GM23338 (cell line): ENCODE data around the gene KCNQ1OT1. TPM values are rescaled to one million over a fixed set of nuclear protein-coding genes. Genes with fewer than 3 reads are reported as not detected.

Source experiments
- ATAC-seq: fragments of 200-7000 bp; cut with Tn5 transposase; 3 replicates; pipeline ENCODE4 v1.9.1; 2020
- DNase-seq: peaks from one replicate; pipeline ENCODE4 v3.0.0-alpha.2; 2015; ENCODE audit warnings: low spot score
- H2AFZ ChIP-seq: fragments of 200-600 bp; sonication (generic); 2 replicates; pipeline ENCODE4 v1.8.0; 2016; ENCODE audit warnings: antibody characterized with exemption, mild to moderate bottlenecking, moderate library complexity
- H3F3A ChIP-seq: fragments of 200-600 bp; sonication (generic); replicated peaks from 2 replicates; pipeline ENCODE4 v1.8.0; 2017; ENCODE audit warnings: antibody characterized with exemption, mixed run types, low read depth
- H3K27ac ChIP-seq: fragments of 200-600 bp; sonication (generic); 2 replicates; pipeline ENCODE4 v1.6.1; 2016; ENCODE audit warnings: low read depth
- H3K27me3 ChIP-seq: fragments of 200-600 bp; sonication (generic); 2 replicates; pipeline ENCODE4 v1.8.0; 2016; ENCODE audit warnings: mild to moderate bottlenecking, mixed run types, moderate library complexity; ENCODE audit not compliant: insufficient read depth
- H3K36me3 ChIP-seq: fragments of 200-600 bp; sonication (generic); 2 replicates; pipeline ENCODE4 v1.8.0; 2016; ENCODE audit warnings: mild to moderate bottlenecking; ENCODE audit not compliant: insufficient read depth
- H3K4me1 ChIP-seq: fragments of 200-600 bp; sonication (generic); 2 replicates; pipeline ENCODE4 v1.8.0; 2016; ENCODE audit warnings: mild to moderate bottlenecking, moderate library complexity; ENCODE audit not compliant: insufficient read depth
- H3K4me2 ChIP-seq: fragments of 200-600 bp; sonication (generic); 2 replicates; pipeline ENCODE4 v1.7.1; 2017; ENCODE audit warnings: mixed run types
- H3K4me3 ChIP-seq: fragments of 200-600 bp; sonication (generic); 2 replicates; pipeline ENCODE4 v1.6.1; 2016; ENCODE audit warnings: mixed run types
- H3K79me2 ChIP-seq: fragments of 200-600 bp; sonication (generic); replicated peaks from 2 replicates; pipeline ENCODE4 v1.8.0; 2017; ENCODE audit warnings: mild to moderate bottlenecking; ENCODE audit not compliant: insufficient read depth
- H3K9me2 ChIP-seq: fragments of 200-600 bp; sonication (generic); 2 replicates; pipeline ENCODE4 v1.8.0; 2017; ENCODE audit not compliant: insufficient read depth
- H4K20me1 ChIP-seq: fragments of 200-600 bp; sonication (generic); replicated peaks from 2 replicates; pipeline ENCODE4 v1.8.0; 2017; ENCODE audit warnings: mild to moderate bottlenecking; ENCODE audit not compliant: insufficient read depth
- H3K27ac Mint-ChIP-seq: 2 replicates; pipeline ENCODE4 v1.8.0; 2020; ENCODE audit warnings: inconsistent platforms, mild to moderate bottlenecking, moderate library complexity, mixed read lengths
- H3K27me3 Mint-ChIP-seq: 3 replicates; pipeline ENCODE4 v1.8.0; 2022; ENCODE audit warnings: low read depth, mild to moderate bottlenecking, moderate library complexity, mixed read lengths, inconsistent platforms; ENCODE audit not compliant: insufficient read depth, poor library complexity
- H3K36me3 Mint-ChIP-seq: 3 replicates; pipeline ENCODE4 v1.8.0; 2021; ENCODE audit warnings: low read depth, mild to moderate bottlenecking, inconsistent platforms, moderate library complexity, mixed read lengths
- H3K4me1 Mint-ChIP-seq: 3 replicates; pipeline ENCODE4 v1.8.0; 2020; ENCODE audit warnings: mild to moderate bottlenecking, inconsistent platforms, mixed read lengths
- H3K4me3 Mint-ChIP-seq: 3 replicates; pipeline ENCODE4 v1.8.0; 2021; ENCODE audit warnings: moderate library complexity, mild to moderate bottlenecking, inconsistent platforms, mixed read lengths
- H3K9me3 Mint-ChIP-seq: 3 replicates; pipeline ENCODE4 v1.8.0; 2020; ENCODE audit warnings: moderate library complexity, mild to moderate bottlenecking, inconsistent platforms, mixed read lengths
- EZH2 ChIP-seq: fragments of 200-600 bp; sonication (generic); IDR thresholded peaks from one replicate; pipeline ENCODE4 v1.8.0; 2017; ENCODE audit warnings: antibody characterized with exemption, mild to moderate bottlenecking, low read depth; ENCODE audit not compliant: unreplicated experiment
- polyA plus RNA-seq: library from polyadenylated mRNA; unstranded; fragments of >200 nt; fragmentation: Nextera tagmentation; extraction: Ambion mirVana; gene quantifications from 2 replicates; pipeline ENCODE4 v1.2.1, GENCODE V29; 2016
- total RNA-seq: library from RNA; depleted of rRNA; stranded (reverse); fragments of >200 nt; shearing (Covaris generic); gene quantifications from 2 replicates; pipeline ENCODE4 v1.2.3, GENCODE V29; 2014
- TF ChIP-seq, protein P1 (sequence below): fragments of 250-450 bp; sonication (Bioruptor Pico); IDR thresholded peaks from 2 replicates; pipeline ENCODE4 v1.5.0; 2020; ENCODE audit warnings: mild to moderate bottlenecking, moderate library complexity

KCNQ1OT1 gene
- total and polyA plus RNA-seq, 2 experiments from 2014 or later: 1.5 to 4.2 TPM

GRCh38 chr11:2709429-2709828 is 9.6 kb upstream of the KCNQ1OT1 start:
- Histone ChIP-seq H3K79me2 (no peaks in the 10 kb centered on the region), H3K4me2 (no peak overlapping the region)

More at GRCh38 chr11:2709429-2709828, 9.6 kb upstream of the KCNQ1OT1 start:
- Histone ChIP-seq H3K4me3 (no peak overlapping the region), H3K27ac (no peak overlapping the region), H3K27me3 (peaks cover 80% of the 10 kb centered on the region; the same call in 1 of the 2 replicates), H3F3A (no peaks in the 10 kb centered on the region), H3K4me1 (no peaks in the 10 kb centered on the region), H4K20me1 (no peaks in the 10 kb centered on the region), H2AFZ (no peak overlapping the region), H3K36me3 (peaks cover 11% of the 10 kb centered on the region), H3K9me2 (no peaks in the 10 kb centered on the region)
- peaks cover 31% of the 10 kb centered on the region for H3K9me3 Mint-ChIP-seq
- no peak overlapping the region for H3K27ac Mint-ChIP-seq
- no peak for DNase-seq
- H3K36me3 Mint-ChIP-seq: peaks cover 28% of the 10 kb centered on the region
- no peak for ATAC-seq
- peaks cover 37% of the 10 kb centered on the region for H3K27me3 Mint-ChIP-seq
- TF ChIP-seq, protein P1, sequence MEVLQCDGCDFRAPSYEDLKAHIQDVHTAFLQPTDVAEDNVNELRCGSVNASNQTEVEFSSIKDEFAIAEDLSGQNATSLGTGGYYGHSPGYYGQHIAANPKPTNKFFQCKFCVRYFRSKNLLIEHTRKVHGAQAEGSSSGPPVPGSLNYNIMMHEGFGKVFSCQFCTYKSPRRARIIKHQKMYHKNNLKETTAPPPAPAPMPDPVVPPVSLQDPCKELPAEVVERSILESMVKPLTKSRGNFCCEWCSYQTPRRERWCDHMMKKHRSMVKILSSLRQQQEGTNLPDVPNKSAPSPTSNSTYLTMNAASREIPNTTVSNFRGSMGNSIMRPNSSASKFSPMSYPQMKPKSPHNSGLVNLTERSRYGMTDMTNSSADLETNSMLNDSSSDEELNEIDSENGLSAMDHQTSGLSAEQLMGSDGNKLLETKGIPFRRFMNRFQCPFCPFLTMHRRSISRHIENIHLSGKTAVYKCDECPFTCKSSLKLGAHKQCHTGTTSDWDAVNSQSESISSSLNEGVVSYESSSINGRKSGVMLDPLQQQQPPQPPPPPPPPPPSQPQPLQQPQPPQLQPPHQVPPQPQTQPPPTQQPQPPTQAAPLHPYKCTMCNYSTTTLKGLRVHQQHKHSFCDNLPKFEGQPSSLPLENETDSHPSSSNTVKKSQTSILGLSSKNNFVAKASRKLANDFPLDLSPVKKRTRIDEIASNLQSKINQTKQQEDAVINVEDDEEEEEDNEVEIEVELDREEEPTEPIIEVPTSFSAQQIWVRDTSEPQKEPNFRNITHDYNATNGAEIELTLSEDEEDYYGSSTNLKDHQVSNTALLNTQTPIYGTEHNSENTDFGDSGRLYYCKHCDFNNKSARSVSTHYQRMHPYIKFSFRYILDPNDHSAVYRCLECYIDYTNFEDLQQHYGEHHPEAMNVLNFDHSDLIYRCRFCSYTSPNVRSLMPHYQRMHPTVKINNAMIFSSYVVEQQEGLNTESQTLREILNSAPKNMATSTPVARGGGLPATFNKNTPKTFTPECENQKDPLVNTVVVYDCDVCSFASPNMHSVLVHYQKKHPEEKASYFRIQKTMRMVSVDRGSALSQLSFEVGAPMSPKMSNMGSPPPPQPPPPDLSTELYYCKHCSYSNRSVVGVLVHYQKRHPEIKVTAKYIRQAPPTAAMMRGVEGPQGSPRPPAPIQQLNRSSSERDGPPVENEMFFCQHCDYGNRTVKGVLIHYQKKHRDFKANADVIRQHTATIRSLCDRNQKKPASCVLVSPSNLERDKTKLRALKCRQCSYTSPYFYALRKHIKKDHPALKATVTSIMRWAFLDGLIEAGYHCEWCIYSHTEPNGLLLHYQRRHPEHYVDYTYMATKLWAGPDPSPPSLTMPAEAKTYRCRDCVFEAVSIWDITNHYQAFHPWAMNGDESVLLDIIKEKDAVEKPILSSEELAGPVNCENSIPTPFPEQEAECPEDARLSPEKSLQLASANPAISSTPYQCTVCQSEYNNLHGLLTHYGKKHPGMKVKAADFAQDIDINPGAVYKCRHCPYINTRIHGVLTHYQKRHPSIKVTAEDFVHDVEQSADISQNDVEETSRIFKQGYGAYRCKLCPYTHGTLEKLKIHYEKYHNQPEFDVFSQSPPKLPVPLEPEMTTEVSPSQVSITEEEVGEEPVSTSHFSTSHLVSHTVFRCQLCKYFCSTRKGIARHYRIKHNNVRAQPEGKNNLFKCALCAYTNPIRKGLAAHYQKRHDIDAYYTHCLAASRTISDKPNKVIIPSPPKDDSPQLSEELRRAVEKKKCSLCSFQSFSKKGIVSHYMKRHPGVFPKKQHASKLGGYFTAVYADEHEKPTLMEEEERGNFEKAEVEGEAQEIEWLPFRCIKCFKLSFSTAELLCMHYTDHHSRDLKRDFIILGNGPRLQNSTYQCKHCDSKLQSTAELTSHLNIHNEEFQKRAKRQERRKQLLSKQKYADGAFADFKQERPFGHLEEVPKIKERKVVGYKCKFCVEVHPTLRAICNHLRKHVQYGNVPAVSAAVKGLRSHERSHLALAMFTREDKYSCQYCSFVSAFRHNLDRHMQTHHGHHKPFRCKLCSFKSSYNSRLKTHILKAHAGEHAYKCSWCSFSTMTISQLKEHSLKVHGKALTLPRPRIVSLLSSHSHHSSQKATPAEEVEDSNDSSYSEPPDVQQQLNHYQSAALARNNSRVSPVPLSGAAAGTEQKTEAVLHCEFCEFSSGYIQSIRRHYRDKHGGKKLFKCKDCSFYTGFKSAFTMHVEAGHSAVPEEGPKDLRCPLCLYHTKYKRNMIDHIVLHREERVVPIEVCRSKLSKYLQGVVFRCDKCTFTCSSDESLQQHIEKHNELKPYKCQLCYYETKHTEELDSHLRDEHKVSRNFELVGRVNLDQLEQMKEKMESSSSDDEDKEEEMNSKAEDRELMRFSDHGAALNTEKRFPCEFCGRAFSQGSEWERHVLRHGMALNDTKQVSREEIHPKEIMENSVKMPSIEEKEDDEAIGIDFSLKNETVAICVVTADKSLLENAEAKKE (CRISPR knock-in tag): no peak
- no peak for TF ChIP-seq EZH2
- H3K4me1 Mint-ChIP-seq: peaks cover 1% of the 10 kb centered on the region; the same call in 2 of the 3 replicates
- H3K4me3 Mint-ChIP-seq: no peak overlapping the region
